RWPE1 (cell line): ENCODE data around the gene BCLAF1.

Experiments
- CTCF ChIA-PET: fragments of 350-600 bp; sonication (Branson Sonifier 250); formaldehyde crosslinking; extraction: SDS; loops from one replicate; lab custom pipeline; 2021; lab: Yijun Ruan, JAX
- POLR2A ChIA-PET: fragments of 400-600 bp; formaldehyde crosslinking; extraction: SDS; loops from one replicate; lab custom pipeline; 2020; ENCODE audit warnings: antibody characterized with exemption; ENCODE audit not compliant: low non-redundant PET; lab: Yijun Ruan, JAX
- DNase-seq: peaks from one replicate; pipeline ENCODE4 v3.0.0; 2012; ENCODE audit warnings: low spot score
- H3K27ac ChIP-seq: fragments of 450-650 bp; 2 replicates; pipeline ENCODE4 v1.5.1; 2017
- CTCF ChIP-seq: fragments of 450-650 bp; conservative IDR thresholded peaks from 2 replicates; pipeline ENCODE4 v1.5.1; 2017; ENCODE audit warnings: low read depth, mild to moderate bottlenecking

The BCLAF1 gene

GRCh38 chr6:136216503-136217401 lies 72.9 kb downstream of the BCLAF1 start:
- ChIA-PET POLR2A (no interaction called here), CTCF (interaction anchor here (0.7 to 2.2 kb wide), 2 partner anchors 10 to 634 kb away, joined by 3 to 8 read pairs; no protein-coding TSS in a partner anchor)
- no peak for TF ChIP-seq CTCF
- H3K27ac ChIP-seq = no peak overlapping the region
- no peak for DNase-seq

- ChIA-PET CTCF (interaction anchor here (0.6 kb wide), 1 partner anchor 176 kb away, joined by 6 read pairs; no protein-coding TSS in a partner anchor), POLR2A (no interaction called here)
- DNase-seq = no peak
- TF ChIP-seq CTCF = no peak
- no peak overlapping the region for H3K27ac ChIP-seq
These were observed 75.8 kb downstream of the BCLAF1 start for GRCh38 chr6:136213853-136214252.

DNA sequence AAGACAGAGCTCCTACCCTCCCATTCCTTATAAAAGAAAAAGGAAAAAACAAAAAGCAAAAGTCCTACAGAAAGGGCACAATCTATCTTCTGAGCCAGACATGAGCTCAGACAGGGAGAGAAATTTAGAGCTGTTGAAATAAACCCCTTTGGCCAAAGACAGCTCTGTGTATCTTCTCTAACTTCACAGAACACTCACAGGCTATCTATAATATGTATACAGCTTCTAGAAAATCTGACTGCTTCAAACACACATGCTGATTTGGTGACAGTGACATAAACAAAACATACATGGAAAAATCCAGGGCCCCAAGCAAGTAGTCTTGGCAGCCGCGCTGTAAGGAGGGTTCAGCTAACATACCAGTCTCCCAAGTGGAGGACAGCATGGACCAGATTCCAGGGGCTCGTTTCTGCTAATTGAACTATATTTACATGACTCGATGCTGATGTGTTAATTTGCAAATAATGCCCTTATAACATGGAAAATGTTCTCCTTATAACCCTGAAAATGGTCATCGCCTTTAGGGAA lies 76.6 kb downstream of the BCLAF1 start:
- TF ChIP-seq CTCF = no peak
- ChIA-PET POLR2A (no interaction called here), CTCF (interaction anchor here (0.6 kb wide), 1 partner anchor 515 kb away, joined by 3 read pairs; no protein-coding TSS in a partner anchor)
- no peak for DNase-seq
- H3K27ac ChIP-seq = no peak overlapping the region

DNA sequence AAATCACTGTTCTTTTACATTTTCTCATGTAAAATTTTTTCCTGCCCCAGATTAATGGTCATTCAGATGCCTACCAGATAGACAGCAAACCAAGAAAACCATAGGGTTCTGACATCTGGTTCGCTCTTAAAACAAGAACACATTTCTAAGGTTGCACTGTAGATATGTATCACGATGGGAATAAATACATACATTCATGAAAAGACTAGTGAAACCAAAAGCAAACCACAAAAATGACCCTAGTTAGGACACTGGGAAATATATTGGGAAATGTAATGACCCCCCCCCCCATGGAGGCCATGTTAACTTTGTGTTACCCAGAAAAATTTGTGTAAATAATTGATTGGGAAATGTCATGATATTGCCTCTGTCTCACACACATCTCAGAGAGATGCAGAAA lies 77.0 kb downstream of the BCLAF1 start:
- ChIA-PET CTCF (interaction anchor here (0.6 kb wide), 1 partner anchor 515 kb away, joined by 3 read pairs; no protein-coding TSS in a partner anchor), POLR2A (no interaction called here)
- no peak for TF ChIP-seq CTCF

DNA sequence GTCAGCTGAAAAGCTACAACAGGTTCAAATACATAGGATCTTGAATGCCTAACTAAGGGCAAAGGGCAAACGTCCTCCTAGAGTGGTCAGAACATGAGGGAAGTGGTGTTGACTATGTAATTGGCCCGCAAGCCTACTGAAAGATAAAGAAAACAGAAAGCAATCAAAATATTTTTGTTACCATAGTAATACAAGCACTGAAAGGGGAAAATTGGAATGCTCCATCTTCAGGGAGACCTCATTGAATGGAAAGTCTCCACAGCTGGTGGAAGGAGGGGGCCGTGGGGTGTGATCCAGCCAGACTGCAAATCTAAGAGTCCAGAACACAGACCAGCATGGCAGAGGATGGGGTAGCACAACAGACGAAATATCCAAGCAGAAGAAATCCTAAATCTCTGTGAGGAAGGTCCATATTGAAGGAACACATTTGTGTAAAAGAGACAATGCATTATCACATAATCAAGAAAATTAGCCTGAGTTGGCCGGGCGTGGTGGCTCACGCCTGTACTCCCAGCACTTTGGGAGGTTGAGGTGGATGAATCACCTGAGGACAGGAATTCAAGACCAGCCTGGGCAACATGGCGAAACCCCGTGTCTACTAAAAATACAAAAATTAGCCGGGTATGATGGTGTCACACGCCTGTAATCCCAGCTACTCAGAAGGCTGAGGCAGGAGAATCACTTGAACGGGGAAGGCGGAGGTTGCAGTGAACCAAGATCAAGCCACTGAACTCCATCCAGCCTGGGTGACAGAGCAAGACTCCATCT lies 79.1 kb downstream of the BCLAF1 start:
- no peak overlapping the region for H3K27ac ChIP-seq
- ChIA-PET POLR2A (no interaction called here), CTCF (interaction anchor here (0.7 kb wide), 1 partner anchor 713 kb away, joined by 5 read pairs; no protein-coding TSS in a partner anchor)
- DNase-seq = no peak
- no peak for TF ChIP-seq CTCF

More for the DNA sequence above, 77.0 kb downstream of the BCLAF1 start:
- DNase-seq = no peak
- H3K27ac ChIP-seq = no peak overlapping the region

- ChIA-PET POLR2A (no interaction called here), CTCF (no interaction called here)
- DNase-seq = no peak
- no peak for TF ChIP-seq CTCF
- H3K27ac ChIP-seq = no peak overlapping the region
These were observed 80.2 kb downstream of the BCLAF1 start for GRCh38 chr6:136209496-136209895.
